Measurements from ENCODE around the gene PLAC8.

- TF ChIP-seq CTCF (IDR thresholded peaks at IDR 0.05) (no peak), EZH2 (IDR thresholded peaks at IDR 0.05; ENCODE audit: borderline replicate concordance, insufficient read depth, low read depth, low read length, poor library complexity, severe bottlenecking) (no peak)
These were observed 74.3 kb downstream of the PLAC8 start for GRCh38 chr4:83040269-83040668.
